ENCODE results near the gene GATC.

The GATC gene, protein sequence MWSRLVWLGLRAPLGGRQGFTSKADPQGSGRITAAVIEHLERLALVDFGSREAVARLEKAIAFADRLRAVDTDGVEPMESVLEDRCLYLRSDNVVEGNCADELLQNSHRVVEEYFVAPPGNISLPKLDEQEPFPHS

GRCh38 chr12:120445911-120446843 is at the start of gene GATC, which contains the start of gene TRIAP1:
GATC (plus strand) TSS chr12:120446444; CDS start chr12:120446481, 37 bp downstream.
TRIAP1 (minus strand) TSS chr12:120446384; CDS start chr12:120446372, 12 bp downstream.
- DNase-seq = peak; percentile 84

GRCh38 chr12:120397824-120398540 is 48.3 kb upstream of the GATC start:
- no peak for DNase-seq

DNA sequence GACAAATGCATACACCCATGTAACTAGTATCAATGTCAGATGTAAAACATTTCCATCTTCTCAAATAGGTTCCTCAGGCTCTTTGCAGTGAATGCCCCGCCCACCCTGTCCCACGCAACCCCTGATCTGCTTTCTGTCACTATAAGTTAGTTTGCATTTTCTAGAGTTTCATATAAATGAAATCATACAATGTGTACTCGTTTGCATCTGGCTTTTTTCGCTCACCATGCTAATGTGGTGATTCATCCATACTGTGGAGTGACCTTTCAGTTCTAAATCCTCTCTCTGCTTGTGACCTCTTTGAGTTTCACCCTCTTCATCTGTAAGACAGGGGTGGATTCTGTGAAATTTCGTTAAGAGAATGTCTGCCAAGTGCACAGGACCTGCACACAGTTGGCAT is 46.7 kb upstream of the GATC start:
- DNase-seq = no peak

GRCh38 chr12:120402217-120402616 is 44.0 kb upstream of the GATC start:
- no peak for DNase-seq

DNA sequence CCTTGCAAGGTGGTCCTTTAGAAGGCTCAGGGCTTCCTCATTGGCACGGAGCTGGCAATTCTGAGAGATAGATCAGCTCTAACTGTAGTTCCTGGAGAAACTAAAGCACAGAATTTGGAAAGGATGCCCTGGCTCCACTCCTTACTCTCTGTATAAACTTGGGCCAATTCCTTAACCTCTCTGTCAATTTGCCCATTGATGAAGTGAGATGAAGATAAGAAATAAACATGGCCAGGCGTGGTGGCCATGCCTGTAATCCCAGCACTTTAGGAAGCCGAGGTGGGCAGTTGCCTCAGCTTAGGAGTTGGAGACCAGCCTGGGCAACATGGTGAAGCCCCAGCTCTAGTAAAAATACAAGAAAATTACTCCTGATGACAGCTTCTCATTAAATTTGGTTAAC is 42.4 kb upstream of the GATC start:
- no peak for DNase-seq

GRCh38 chr12:120404271-120404670 is 42.0 kb upstream of the GATC start:
- DNase-seq = no peak

DNA sequence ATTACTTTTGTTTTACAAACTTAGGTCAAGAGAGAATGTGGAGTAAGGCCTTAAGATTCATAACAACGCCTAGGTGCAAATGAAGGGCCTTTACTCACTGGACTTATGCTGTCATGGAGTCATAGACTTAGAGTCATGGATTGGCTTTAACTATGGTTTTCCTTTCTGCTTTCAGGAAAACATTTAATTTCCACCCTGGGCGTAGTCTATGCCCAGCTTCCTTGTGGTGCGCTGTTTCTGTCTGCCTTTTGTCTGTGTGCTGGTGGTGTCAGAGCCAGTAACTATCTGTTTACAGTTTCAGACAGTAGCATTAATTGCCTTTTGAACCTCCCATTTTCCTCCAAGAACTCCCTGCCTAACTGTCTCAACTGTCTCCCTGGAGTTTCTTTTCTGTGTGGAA is 40.2 kb upstream of the GATC start:
- DNase-seq = no peak

GRCh38 chr12:120406553-120406952 is 39.7 kb upstream of the GATC start:
- DNase-seq = no peak

- no peak for DNase-seq
Observed at GRCh38 chr12:120408771-120409170, 37.5 kb upstream of the GATC start.

- DNase-seq = no peak
Observed at GRCh38 chr12:120412421-120412820, 33.8 kb upstream of the GATC start.

GRCh38 chr12:120413901-120414695 is 32.1 kb upstream of the GATC start:
- DNase-seq = no peak

GRCh38 chr12:120416490-120417216 is 29.6 kb upstream of the GATC start:
- no peak for DNase-seq

DNA sequence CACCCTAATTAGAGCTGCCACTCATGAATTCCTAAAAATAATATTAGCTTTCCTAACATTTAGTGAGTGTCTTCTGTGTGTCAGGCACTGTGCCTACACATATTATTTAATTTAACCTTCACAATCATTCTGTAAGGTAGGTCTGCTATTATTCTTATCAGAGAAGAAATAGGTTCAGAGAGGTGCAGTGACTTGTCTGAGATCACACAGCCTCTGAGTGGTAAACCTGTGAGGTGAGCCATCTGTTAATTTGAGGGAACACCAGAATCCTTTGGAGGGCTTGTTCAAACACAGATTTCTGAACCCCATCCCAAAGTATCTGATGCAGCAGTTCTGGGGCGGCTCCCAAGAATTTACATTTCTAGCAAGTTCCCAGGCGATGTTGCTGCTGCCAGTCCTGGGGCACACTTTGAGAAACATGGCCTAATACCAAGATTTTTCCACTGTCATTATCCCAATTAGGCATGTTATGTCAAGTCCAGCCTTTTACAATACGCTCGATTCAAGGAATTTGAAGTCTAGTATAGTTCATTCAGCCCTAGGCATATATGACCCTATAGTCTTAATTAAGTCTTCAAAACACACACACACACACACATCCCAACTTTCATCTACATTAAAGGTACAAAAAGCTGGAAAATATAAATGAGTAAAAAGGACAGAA is 28.2 kb upstream of the GATC start:
- no peak for DNase-seq

DNA sequence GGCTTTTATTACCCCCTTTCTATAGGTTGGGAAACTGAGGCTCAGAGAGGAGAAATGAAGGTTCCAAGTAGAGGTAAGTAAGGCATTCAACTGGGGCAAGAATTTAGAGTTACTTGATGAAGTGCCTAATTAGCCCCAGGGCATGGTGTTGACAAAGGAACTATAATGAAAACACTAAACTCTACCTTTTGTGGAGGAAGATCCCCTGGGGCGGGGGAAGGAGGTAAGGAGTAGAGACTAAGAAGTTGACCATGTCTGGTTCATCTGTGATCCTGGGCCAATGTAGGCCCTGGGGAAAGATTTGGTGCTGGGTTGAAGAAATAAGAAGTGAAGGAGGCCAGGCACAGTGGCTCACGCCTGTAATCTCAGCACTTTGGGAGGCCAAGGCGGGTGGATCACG is 24.5 kb upstream of the GATC start:
- no peak for DNase-seq

- DNase-seq = no peak
Observed at GRCh38 chr12:120422892-120423456, 23.3 kb upstream of the GATC start.

DNA sequence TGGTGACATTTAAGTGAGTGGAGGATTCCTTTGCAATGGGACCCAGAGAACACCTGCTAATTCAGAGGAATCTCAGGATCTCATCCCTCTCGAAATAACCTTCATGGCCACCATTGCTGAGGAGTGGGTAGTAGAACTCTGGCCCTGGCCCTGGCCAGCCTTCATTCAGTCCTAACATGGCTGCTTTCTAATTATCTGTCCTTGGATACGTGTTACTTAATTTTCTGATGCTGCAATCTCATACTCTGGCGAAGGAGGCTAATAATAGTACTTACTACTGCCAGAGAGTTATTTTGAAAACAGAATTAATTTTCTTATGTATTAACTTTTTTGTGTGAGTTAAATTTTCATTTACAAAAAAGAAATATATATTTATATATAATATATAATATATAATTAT is 20.4 kb upstream of the GATC start:
- DNase-seq = no peak

DNA sequence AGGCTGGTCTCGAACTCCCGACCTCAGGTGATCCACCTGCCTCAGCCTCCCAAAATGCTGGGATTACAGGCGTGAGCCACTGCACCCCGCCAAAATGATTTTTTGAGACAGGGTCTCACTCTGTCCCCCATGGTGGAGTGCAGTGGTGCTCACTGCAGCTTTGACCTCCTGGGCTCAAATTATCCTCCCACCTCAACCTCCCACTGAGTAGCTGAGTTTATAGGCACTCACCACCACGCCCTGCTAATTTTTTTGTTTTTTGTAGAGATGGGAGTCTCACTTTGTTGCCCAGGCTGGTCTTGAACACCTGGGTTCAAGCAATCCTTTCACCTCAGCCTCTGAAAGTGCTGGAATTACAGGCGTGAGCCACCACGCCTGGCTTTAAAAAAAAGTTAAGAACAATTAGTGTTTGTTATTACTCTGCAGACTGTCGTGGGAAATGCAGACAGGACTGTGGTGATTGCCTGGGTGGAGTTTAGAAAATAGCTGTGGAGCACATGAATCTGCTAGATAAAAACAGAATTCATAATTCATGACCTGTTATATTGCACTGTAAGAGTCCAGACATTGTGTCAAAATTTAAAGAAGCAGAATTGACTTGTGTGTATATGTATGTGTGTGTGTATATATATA is 17.5 kb upstream of the GATC start:
- no peak for DNase-seq

GRCh38 chr12:120429368-120429767 is 16.9 kb upstream of the GATC start:
- no peak for DNase-seq

DNA sequence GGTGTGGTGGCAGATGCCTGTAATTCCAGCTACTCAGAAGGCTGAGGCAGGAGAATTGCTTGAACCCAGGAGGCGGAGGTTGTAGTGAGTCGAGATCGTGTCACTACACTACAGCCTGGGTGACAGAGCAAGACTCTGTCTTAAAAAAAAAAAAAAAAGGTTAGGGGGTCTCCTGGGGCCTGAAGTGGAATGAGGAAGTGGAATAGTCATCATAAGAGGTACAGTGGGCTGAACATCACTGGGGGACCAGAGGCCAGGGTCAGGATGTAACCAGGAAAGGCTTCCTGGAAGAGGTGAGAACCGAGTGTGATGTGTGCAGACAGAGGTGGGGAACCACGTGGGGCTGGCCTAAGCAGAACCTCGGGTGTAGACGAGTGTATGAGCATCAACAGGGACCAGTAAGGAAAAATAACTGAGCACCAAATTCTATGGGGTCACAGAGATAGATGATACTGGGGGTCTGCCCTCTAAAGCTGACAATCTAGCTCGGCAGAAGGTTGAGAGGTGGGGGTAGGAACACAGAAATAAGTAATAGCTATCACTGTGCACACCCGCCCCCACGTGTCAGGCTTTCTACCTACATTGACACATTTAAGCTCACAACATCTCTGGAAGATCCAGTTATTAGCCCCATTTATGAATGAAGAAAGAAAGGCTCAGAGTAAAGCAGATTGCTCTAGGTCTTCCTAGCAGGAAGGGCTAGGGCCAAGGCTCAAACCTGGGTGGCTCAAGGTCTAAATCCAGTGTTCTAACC is 13.3 kb upstream of the GATC start:
- DNase-seq = no peak
